DMS 273 (cell line): ENCODE data around the gene CAPN12.
"Not testable (repeated sequence)": the region's sequence is repeated elsewhere in the genome, so short reads cannot be mapped to it uniquely, and the experiment has no call there.

Source experiments
- DNase-seq: peaks from one replicate; lab custom pipeline; 2025; ENCODE audit not compliant: unreplicated experiment; lab: John Stamatoyannopoulos, UW

The CAPN12 gene

DNA sequence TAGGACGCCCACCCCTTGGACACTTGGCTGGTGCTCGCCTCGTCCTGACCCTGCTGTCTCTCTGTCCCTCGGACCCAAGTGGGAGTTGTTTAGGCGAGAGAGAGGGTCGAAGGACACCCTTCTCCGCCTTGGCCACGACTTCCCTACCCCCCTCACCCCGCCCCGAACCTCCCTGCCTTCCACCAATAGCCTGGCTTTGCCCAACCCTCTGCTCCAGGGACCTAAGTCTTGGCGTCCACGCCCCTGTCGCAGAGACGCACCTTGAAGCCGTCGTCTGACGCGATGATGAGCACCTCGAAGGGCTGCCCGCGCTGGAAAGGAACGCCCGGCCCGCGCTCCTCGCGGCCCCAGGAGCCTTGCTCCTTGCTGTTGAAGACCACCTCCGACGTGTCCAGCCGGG is 27.3 kb upstream of the CAPN12 start:
- DNase-seq: not testable (repeated sequence)

DNA sequence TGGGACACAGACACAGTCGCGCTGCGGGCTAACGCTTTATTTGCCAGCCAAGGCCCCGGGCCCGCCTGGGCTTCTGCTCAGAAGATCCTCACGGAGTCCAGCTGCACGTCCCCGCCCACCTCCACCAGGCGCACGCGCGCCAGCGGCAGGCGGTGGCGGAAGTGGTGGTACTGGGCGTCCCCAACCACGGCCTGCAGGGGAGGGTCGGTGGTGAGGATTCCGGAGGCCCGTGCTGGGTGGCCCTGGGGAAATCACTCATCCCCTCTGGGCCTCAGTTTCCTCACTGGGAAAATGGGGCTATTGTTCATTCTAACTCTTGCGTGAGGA is 26.6 kb upstream of the CAPN12 start:
- DNase-seq: not testable (repeated sequence)

DNA sequence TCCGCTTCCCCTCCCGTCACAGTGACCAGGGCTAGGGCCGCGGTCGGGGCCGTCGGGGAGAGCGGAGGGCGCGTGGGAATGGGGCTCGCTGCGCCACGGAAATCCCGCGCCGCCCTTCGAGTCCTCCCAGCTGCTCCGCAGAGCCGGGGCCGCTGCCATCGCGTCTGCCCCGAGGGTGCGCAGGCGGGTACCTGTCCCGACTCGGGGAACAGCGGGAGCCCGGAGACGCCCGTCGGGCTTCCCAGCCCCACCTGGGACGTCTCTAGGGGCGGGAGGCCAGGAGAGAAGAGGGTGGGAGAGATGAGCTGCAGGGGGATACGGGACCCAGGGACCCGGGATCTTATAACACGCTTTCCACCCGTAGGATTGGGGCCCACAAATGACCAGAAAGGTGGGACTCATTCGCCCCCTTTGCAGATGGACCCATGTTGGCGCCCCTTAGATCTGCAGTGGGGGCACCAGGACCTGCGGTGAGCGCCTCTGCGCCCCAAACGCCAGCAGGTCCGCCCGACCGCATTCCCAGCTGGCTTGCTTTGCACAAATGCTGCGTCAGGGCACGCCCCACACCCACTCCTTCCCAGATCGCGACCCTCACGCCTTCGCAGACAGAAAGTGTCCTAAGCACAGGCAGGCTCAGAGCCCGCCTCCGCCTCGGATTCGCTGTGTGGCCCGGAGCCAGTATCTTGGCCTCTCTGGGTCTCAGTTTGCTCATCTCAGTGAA is 26.1 kb upstream of the CAPN12 start:
- not testable (repeated sequence) for DNase-seq

DNA sequence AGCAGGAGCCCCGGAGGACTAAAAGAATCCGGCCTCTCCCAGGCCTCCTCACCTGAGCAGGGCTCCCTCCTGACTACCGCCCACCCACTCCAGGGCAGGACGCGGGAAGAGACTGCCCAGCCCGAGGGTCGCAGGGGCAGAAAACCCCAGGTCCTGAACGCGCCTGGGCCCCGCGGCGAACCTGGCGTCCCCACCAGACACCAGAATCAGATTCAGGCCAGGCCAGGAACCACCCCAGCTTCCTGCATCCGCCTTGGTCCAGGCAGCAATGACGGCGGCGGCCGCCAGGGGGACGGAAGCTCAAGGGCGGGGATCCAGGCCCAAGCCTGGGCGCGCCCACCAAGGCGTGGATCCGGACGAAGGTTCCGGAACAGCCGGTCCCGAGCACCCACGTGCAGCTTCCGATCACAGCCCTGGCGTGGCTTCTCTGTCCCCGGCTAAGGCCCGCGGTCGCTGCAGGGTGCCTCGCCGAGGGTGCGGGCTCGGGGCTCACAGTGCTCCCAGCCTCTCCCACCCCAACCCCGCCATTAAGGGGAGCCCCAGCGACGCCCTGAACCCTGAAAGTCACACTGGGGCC is 25.4 kb upstream of the CAPN12 start:
- peak; percentile 68 for DNase-seq

DNA sequence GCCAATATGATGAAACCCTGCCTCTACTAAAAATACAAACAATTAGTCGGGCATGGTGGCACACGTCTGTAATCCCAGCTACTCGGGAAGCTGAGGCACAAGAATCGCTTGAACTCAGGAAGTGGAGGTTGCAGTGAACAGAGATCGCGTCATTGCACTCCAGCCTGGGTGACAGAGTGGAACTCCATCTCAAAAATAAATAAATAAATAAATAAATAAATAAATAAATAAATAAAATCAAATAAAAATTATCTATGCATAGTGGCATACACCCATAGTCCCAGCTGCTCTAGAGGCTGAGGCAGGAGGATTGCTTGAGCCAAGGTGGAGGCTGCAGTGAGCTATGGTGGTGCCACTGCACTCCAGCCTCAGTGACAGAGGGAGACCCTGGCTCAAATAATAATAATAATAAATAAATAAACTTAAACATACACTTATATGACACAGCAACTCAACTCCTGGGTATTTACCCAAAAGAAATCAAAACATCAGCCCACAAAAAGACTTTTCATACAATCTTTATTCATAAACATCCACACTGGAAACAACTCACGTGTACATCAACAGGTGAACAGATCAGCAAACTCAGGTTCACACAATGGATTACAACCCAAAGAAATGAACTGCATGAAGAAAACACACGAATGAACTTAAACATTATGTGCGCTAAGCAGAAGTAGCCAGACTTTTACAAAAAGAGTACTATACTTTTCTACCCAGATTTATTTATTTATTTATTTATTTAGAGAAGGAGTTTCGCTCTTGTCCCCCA is 22.2 kb upstream of the CAPN12 start:
- no peak for DNase-seq

DNA sequence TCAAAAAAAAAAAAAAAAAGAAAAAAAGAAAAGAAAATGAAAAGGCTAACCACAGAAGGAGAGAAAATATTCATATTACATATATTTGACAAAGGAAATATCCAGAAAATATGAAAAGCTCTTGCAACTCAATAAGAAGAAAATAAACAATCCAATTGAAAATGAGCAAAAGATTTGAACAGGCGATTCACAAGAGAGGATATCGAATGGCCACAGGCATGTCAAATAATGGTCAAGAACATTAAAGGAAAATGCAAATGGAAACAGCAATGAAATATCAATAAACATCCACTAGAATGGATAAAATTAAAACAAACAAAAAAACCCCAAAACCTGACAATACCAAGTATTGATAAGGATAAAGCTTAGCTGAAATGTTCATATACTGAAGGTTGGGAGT is 20.9 kb upstream of the CAPN12 start:
- no peak for DNase-seq

DNA sequence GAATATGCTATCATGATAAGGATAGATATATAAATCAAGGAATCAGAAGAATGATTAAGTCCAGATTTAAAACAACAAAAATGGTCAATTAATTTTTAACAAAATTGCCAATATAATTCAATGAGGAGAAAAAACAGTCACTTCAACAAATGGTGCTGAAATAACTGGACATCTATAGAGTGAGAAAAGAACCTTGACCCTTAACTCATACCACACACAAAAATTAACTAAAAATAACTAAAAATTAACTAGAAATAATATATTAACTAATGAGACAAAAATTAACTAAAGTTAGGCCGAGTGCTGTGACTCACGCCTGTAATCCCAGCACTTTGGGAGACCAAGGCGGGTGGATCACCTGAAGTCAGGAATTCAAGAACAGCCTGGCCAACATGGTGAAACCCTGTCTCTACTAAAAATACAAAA is 19.5 kb upstream of the CAPN12 start:
- DNase-seq: no peak

DNA sequence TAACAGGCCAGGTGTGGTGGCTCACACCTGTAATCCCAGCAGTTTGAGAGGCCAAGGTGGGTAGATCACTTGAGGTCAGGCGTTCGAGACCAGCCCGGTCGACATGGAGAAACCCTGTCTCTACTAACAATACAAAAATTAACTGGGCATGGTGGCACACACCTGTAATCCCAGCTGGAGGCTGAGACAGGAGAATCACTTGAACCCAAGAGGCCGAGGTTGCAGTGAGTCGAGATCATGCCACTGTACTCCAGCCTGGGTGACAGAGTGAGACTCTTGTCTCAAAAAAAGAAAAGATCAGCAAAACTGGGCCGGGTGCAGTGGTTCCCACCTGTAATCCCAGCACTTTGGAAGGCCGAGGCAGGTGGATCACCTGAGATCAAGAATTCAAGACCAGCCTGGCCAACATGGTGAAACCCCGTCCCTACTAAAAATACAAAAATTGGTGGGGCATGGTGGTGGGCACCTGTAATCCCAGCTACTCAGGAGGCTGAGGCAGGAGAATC is 17.7 kb upstream of the CAPN12 start:
- DNase-seq: not testable (repeated sequence)

DNA sequence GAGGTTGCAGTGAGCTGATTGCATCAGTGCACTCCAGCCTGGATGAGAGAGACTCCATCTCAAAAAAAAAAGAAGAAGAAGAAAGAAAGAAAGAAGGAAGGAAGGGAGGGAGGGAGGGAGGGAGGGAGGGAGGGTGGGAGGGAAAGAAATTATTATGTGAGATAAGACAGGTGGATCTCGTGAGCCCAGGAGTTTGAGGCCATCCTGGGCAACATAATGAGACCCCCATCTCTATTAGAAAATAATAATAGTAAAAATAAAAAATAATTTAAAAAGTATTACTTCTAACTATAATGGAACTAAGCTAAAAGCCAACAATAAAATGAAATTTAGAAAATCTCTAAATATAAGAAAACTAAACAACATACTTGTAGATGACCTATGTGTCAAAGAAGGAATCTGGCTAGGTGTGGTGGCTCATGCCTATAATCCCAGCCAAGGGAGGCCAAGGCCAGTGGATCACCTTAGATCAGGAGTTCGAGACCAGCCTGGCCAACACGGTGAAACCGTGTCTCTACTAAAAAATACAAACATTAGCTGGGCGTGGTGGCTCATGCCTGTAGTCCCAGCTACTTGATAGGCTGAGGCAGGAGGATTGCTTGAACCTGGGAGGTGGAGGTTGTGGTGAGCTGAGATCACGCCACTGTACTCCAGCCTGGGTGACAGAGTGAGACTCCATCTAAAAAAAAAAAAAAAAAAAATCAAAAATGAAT is 16.7 kb upstream of the CAPN12 start:
- not testable (repeated sequence) for DNase-seq

DNA sequence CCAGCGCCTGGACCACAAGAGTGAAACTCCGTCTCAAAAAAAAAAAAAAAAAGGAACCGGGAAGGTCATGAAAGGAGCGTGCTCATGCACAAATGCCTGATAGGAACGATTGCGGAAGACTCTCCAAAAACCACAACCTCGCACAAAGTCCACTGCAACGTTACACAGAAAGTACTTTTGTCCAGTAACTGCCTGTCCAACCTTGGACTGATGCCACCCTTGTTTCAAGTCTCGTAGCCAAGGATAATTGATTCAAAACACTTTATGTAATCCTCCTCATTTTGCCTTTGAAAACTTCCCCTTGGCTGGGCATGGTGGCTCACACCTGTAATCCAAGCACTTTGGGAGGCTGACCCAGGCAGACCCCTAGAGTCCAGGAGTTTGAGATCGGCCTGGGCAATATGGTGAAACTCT is 15.3 kb upstream of the CAPN12 start:
- DNase-seq: no peak

DNA sequence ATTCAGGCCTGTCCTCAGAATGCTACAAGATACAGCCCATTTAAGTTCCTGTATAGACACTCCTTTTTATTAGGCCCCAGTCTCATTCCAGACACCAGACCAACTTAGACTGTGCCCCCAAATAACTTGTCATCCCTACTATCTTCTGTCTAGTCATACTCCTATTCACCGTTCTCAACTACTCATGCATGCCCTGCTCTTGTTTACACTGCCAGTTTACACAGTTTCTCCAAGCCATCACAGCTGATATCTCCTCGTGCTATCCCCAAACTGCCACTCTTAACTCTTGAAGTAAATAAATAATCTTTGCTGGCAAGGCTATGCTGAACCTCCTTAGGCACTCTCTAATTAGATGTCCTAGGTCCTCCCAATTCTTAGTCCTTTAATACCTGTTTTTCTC is 9.9 kb upstream of the CAPN12 start:
- not testable (repeated sequence) for DNase-seq

DNA sequence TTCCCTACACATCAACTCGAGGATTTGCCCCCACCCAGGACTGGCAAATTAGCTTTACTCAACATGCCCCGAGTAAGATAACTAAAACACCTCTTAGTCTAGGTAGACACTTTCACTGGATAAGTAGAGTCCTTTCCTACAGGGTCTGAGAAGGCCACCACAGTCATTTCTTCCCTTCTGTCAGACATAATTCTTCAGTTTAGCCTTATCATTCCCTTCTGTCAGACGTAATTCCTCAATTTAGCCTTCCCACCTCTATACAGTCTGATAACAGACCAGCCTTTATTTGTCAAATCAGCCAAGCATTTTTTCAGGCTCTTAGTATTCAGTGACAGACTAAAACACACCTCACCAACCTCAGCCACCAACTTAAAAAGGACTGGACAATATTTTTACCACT is 9.5 kb upstream of the CAPN12 start:
- not testable (repeated sequence) for DNase-seq

DNA sequence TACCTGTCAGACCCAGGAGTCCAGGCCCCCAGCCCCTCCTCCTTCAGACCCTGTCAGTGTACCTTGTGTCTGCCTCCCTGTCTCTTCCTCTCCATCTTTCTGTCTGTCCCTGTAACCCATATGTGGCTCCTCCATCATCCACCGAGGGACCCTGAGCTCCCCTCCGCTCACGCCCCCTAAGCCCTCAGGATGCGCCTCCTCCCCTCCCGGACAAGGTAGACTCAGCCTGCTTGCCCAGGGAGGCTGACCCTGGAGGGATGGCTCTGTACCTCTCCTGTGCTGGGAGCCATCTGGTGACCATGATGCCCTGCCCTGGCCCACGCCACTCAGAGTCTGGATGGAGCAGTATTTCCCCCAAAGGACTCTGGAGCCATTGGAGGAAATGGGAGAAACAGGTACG is 1.0 kb upstream of the CAPN12 start:
- DNase-seq: no peak

DNA sequence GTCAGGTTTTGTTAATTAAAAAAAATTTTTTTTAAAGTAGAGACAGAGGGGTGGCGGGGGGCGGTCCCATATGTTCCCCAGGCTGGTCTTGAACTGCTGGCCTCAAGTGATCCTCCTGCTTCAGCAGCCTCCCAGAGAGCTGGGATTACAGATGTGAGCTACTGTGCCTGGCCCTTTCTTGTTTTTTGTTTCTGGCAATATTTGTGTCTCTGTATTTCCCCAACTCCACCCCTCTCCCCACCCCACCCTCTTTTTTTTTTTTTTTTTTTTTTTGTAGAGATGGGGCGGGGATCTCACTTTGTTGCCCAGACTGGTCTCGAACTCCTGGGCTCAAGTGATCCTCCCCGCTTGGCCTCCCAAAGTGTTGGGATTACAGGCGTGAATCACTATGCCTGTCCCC is 600 bp upstream of the CAPN12 start:
- DNase-seq: no peak

DNA sequence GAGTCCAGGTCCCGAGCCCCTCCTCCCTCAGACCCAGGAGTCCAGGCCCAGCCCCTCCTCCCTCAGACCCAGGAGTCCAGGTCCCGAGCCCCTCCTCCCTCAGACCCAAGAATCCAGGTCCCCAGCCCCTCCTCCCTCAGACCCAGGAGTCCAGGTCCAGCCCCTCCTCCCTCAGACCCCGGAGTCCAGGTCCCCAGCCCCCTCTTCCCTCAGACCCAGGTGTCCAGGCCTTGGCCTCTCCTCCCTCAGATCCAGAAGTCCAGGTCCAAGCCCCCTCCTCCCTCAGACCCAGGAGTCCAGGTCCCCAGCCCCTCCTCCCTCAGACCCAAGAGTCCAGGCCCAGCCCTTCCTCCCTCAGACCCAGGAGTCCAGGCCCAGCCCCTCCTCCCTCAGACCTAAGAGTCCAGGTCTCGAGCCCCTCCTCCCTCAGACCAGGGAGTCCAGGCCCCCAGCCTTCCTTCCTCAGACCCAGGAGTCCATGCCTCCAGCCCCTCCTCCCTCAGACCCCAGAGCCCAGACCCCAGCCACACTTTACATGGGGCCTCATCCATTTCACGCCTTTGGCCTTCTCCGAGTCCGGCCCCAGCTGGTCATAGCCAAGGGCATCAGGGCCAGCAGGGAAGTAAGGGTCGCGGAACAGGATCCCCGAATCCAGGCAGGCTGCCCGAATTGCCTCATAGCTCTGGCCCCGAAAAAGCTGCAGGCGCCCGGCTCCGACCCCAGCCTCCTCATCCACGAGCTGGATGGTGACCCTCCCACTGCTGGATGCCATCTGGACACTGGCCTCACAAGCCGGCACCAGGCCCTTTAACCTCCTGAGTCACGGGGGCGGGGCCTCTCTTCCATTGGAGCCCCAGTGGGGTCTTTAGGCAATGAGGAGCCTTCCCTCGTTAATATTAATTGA is 628 bp downstream of the CAPN12 start:
- no peak for DNase-seq

DNA sequence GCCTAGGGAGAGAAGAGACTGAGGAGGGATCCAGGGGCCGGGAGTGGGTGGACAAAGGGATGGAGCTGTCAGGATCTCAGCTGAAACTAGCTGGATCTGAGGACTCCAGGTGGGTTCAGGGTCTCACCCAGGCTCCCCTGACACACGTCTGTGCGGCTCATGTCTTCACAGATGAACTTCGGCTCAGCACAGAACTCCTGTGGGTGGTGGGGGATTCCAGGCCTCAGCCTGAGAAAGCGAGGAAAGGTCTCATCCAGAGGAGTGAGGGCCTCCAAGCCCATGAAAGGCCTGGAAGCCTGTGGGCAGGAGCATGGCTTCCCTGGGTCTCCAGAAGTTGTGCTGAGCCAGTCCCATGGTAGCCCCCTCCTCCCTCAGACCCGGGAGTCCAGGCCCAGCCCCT is 1.4 kb downstream of the CAPN12 start:
- DNase-seq: no peak

DNA sequence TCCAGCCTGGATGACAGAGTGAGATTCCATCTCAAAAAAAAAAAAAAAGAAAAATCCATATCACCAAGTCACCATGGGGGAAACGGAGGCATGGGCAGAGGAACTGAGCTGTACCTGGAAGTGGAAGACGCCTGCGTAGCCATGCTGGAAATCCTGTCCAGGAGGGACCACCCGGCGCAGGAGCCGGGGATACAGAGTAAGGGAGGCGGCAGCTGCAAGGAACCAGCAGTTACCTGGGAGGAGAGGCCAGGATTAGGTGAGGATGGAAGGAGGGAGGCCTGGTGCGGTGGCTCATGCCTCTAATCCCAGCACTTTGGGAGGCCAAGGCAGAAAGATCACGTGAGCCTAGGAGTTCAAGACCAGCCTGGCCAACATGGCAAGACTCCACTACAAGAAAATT is 2.0 kb downstream of the CAPN12 start:
- no peak for DNase-seq

DNA sequence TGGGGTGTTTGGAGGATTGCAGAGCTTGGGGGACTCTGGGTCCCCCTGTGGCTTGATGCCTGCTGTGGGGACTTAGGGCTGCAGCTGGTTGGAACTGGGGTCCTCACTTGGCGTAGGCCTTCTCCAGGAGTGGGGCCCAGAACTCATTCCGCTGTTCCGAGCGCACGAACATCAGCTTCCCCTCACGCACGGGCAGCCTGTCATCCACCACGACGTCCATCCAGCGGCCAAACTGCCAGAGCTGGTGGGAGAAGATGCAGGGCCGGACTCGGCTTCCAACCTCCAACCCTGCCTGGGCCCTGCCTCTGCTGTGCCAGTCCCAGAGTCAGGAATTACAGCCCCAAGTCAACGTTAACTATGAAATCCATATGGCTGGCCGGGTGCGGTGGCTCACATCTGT is 2.6 kb downstream of the CAPN12 start:
- DNase-seq: no peak

DNA sequence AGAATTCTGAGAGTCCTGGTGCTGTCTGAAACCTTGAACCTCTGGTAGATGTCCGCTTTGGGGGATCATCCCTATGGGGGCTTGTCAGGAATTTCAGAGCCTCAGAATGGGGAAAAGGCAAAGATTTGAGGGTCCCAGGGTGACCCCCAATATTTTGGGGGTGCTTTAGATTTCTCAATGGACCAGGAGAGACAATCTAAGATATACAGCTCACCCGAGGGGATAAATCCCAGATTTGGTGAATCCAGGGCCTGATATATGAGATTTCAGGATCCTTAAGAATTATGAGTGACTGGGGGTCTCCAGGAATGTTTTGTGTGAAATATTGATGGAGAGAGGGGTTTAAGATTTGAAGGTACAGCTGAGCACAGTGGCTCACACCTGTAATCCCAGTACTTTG is 3.3 kb downstream of the CAPN12 start:
- DNase-seq: no peak

DNA sequence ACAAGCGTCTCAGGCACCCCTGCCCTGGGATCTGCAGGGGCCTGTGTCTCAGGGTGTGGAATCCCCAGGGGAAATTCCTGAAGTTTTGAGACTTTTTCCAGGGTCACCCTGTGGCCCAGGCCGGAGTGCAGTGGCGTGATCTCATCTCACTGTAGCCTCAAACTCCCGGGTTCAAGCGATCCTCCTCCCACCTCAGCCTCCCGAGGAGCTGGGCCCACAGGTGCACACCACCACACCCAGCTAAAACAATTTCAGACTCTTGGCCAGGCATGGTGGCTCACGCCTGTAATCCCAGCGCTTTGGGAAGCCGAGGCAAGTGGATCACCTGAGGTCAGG is 4.0 kb downstream of the CAPN12 start:
- no peak for DNase-seq
